NCI-H526 treated with DMSO at 0.1 percent for 48 hours (cell line): Measurements from ENCODE around the gene SUSD3.

ENCODE experiments used
- DNase-seq: peaks from one replicate; lab custom pipeline; 2025; lab: John Stamatoyannopoulos, UW

SUSD3 gene

DNA sequence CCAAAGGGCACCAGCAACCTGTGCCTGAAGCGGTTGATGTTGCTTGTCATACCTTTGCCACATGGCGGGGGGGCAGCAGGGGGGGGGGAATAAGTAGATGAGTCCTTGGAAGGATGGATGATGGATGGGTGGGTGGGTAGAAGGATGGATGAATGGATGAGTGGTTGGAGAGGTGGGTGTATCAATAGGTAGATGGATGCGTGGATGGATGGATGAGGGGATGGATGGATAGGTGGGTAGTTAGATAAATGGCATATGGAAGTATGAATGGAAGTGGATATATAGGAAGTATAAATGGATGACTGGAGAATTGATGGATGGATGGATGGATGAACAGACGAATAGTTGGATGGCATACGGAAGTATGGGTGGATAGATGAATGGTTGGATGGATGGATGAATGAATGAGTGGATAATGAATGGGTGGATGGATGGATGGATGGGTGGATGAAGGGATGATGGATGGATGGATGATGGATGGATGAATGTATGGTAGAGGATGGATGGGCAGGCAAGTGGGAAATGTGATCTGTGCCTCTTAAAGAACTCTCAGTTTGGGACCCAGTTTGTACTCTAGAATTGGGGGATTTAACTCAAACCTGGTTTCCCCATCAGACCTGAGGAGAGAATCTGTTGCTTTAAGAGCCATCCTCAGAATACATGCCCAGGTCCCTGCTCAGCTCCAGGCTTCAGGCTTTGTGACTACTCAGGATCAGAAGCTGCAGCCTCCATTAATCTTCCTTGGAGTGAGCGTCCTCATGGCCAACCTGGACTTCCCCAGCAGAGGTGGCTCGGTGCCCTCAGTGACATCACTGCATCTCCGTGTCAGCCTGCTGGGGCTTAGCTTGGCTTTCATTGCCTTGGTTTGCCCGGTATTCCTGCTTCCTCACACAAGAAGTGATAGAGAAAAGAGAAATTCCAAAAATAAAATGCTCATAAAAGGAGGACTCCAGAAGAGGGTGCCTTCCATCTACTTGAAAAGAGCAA, 27.6 kb upstream of the SUSD3 start:
- no peak for DNase-seq

DNA sequence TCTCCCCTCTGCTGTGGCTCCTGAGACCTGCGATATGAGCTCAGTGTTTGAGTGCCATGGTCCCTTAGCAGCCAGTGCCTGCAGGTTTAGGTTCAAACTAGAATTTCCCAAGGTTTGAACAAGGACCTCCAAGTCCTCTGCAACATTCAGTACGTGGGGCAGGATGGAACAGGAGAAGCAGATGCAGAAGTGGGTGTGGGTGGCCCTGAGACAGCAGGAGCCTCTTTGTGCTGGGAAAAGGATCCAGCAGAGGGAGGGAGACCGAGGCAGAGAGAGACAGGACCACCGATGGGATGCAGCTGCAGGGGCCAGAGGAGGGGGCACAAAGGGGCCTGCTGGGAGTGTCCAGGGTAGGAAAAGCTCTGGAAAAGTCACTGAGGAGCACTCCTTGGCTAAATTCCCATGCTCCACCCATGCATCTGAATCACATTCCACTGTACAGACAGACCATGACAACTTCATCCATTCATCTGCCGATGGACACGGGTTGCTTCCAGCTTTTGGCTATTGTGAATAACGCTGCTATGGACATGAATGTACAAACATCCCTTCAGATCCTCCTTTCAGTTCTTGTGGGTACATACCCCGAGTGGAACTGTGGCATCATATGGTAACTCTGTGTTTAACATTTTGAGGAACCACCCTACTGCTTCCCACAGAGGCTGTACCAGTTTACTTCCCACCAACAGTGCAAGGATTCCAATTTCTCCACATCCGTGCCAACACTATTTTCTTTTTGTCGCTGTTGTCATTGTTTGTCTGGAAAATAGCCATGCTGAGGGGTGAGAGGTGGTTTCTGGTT, 26.7 kb upstream of the SUSD3 start:
- DNase-seq, result no peak

DNA sequence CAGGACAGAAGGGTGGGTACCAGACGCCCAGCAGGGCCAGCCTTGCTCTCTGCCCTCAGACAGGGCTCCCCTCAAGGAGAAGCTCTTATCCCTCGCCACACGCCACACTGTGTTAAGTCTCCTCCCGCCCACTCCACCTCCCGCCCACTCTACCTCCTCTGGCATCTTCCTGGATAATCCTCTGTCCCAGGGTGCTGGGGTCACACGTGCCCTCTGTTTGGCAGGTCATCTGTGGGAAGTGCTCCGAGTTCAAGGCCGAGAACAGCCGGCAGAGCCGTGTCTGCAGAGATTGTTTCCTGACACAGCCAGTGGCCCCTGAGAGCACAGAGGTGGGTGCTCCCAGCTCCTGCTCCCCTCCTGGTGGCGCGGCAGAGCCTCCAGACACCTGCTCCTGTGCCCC, 26.0 kb upstream of the SUSD3 start:
- no peak for DNase-seq

DNA sequence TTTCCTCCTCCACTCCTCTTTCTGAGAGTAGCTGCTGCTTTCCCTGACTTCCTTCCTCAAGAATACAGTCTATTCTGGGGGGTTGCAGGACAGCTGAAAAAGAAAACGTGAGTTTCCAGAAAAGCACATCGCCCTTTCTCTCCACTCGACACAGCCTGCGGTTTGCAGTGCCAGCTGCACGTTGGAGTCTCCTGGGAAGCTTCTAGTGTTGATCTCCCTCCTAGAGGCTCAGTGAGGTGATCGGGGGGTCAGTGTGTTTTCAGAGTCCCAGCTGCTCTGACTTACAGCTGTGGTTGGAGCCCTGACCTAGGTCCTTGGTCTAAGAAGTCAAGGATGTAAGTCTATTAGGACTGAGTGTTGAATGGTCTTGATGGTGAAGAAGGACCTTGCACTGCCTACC, 25.0 kb upstream of the SUSD3 start:
- no peak for DNase-seq

DNA sequence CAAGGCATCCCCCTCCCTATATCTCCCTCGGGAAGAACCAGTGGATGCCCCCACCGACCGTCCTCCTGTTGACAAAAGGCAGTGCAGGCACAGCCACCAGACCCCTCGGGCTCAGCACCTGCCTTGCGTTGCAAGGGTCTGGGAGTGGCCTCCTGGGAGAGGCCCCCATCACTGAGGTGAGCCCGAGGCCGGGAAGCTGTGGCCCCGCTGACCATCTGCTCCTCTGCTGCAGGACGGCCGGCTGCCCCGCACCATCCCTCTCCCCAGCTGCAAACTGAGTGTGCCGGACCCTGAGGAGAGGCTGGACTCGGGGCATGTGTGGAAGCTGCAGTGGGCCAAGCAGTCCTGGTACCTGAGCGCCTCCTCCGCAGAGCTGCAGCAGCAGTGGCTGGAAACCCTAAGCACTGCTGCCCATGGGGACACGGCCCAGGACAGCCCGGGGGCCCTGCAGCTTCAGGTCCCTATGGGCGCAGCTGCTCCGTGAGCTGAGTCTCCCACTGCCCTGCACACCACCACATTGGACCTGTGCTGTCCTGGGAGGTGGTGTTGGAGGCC, 23.3 kb upstream of the SUSD3 start:
- no peak for DNase-seq

DNA sequence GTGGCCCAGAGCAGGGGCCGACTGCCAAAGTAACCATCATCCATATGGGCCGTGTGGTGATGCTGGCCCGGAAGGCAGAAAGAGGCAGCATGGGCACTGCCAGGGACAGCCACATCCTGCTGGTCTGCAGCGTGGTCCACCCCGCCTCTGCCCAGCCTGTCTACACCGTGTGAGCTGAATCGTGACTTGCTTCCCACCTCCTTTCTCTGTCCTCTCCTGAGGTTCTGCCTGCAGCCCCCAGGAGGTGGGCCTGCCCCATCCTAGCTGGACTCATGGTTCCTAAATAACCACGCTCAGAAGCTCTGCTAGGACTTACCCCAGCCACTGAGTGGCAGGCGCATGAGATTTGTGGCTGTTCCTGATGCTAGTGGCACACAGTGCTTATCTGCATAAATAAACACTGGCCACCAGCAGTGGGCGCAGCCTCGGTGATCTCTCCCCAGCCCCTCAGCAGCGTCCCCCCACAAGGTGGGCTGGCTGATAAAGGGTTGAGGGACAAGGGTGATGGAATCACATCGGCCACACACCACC, 22.6 kb upstream of the SUSD3 start:
- DNase-seq, result no peak

DNA sequence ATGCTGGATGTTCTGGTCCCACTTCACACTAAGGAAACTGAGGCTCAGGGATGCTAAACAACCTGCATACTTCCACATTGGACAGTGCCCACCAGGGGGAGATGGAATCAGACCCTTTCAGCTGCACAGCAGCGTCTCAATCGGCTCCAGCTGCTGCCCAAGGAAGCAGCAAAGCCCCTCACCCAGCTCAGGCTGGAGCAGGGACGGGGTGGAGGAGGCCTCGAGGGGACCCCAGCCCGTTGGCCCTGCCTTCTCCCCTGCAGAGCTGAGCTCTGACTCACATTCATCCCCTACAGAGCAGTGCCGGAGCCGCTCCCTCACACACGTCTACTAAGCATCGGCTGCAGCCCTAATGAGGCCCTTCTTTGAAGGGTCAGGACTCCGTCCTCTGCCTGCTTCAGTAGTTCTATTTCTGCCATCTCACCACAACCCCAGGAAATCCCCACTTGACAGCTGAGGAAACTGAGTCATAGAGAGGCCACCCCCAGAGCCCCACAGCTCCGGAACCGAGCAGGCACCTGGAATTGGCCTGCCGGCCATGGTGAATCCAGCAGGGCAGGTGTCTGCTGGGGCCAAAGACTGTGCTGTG, 21.5 kb upstream of the SUSD3 start:
- no peak for DNase-seq

DNA sequence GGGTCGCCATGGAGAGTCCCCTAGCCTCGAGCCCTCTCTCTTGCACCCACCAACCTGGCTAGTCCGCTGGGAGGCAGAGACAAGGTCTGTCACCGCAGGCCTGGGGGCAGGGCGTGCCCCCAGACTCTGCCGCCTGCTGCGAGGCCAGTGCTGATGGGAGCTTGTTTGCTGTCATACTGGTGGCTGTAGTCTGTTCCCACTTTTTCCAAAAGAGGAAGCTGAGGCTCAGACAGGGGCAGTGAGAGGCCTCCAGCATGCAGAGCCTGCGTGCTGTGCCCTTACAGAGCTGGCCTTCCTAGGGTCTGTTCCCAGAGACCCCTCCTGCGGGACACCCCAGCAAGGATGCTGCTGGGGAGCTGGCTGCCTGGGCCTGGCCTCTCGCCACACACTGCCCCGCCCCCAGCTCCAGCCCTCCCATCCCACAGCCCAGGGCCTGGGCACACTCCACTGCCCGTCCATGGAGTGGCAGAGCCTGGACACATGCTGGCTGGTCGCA, 21.0 kb upstream of the SUSD3 start:
- no peak for DNase-seq

DNA sequence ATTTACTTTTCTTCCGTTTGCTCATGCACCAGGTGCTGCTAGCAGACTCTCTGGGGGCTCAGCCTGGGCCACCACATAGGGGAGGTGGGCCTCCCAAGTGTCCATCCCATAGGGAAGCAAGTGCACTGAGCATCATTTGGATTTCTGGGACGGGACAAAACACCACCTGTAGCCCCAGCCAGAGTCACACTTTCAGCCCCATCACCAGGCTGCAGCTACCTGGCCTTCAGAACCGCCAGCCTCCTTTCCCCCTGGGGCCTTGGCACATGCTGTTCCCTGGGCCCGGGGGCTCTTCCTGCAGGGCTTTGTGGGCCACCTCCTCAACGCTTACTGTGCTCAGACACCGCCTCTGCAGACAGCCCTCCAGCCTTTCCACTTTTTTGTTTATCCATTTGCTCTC, 19.6 kb upstream of the SUSD3 start:
- DNase-seq, result no peak

DNA sequence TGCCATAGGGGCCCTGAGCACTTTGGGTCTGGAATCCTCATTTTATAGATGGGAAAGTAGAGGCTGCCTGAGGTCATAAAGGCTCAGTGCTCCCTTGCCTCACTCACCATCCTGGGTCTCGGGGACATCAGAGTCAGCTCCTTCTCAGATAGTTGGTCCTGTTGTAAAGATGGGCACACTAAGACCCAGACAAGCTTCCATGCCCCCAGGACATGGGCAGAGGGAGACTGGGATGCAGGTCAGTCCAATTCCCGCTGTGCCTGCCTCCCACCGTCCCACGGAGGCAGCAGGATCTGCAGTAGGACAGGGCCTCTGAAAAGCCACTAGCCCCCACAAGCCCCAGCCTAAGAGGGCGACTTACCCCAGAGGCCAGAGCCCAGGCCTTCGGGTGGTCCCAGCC, 19.0 kb upstream of the SUSD3 start:
- DNase-seq, result no peak

DNA sequence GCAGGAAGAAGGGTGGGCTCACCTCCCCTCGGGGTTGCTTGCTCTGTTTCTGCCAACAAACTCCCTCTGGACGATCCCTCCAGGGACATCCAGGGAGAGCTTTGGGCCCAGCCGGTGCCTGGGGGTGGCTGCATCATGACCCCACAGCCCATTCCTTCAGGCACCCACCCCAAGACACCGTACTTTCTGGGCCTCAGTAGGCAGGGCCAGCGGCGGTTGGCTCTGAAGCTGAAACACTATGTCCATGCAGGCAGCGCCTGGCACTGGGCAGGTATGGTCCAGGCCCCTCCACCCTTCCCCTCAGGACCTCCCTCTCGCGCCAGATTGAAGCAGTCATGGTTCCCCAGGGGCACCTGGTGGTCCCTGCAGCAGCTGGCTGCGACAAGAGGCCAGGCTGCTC, 18.5 kb upstream of the SUSD3 start:
- DNase-seq, result no peak

DNA sequence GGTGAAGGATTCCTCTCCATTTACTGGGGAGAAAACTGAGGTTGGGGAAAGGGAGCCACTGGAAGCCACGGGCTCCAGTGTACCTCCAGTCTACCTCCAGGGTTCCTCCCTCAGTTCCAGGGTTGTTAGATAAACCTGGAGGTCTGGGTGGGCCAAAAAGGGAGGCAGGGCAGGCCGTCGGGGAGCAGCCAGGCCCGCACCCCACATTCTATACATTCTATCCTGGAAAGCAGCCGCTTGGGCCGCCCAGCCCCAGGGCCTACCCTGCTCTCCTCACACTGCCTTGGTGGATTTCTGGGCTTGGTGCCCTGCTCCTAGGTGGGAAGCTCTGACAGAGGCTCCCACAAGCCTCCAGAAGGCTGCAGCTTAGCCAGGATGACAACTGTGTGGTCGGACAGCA, 18.1 kb upstream of the SUSD3 start:
- DNase-seq, result no peak

DNA sequence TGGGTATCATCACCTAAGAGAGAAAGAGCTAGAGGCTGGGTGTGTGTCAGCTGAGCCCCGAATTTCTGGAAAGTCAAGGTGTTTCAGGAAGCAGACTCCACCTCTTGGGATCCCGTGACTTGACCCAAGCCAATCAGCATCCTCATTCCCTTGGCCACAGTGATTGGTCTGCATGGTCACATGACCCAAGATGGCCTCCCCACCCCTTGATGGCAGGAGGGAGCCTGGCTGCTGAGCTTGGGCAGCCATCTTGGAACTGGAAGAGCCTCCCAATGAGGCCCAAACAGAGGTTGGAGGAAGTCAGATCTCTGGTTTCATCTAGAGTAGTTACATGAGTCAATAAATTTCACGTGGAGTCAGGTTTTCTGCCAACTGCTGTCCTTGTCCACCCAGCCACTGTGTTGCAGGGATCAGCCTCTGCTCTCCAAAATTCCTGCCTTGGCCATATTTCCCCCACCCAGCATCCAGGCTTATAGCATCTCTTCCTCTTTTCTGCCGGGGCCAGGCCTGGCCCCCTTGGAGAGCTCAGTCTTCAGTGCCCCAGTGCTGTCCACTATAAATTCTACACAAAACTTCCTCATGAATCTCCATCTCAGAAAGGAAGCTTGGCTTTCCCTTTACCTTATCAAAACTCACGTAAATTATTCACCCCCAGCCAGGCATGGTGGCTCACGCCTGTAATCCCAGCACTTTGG, 17.2 kb upstream of the SUSD3 start:
- DNase-seq, result no peak

DNA sequence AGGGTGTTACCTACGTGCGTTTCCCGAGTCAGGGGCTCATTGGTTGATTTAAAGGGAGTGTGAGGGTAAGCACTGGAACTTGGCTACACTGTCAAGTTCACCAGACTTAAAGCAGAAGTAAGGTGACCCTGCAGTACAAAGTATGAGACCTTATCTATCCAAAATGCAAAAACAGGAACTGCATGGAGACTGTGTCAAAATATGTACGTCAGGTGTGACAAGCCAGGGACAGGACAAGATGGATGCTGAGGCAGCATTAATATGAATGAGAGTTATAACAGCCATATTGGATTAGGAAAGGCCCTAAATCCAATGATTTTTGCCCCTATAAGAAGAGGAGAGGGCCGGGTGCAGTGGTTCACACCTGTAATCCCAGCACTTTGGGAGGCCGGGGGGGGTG, 15.4 kb upstream of the SUSD3 start:
- no peak for DNase-seq

DNA sequence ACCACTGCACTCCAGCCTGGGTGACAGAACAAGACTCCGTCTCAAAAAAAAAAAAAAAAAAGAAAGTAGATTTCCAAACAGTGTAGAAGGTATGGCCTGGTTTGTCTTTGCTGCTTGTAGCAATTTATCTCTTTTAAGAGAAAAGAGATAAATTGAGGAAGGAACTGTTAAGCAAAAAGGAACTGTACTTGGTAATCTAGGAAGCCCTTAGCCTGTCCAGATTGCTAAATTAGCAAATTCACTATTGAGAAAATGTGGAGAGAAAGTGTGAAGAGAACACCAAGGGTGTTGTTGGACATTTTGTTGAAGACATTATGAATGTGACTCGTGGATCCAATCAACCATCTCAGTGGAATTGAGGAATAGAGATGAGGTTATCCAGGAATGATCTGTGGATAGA, 13.0 kb upstream of the SUSD3 start:
- no peak for DNase-seq

DNA sequence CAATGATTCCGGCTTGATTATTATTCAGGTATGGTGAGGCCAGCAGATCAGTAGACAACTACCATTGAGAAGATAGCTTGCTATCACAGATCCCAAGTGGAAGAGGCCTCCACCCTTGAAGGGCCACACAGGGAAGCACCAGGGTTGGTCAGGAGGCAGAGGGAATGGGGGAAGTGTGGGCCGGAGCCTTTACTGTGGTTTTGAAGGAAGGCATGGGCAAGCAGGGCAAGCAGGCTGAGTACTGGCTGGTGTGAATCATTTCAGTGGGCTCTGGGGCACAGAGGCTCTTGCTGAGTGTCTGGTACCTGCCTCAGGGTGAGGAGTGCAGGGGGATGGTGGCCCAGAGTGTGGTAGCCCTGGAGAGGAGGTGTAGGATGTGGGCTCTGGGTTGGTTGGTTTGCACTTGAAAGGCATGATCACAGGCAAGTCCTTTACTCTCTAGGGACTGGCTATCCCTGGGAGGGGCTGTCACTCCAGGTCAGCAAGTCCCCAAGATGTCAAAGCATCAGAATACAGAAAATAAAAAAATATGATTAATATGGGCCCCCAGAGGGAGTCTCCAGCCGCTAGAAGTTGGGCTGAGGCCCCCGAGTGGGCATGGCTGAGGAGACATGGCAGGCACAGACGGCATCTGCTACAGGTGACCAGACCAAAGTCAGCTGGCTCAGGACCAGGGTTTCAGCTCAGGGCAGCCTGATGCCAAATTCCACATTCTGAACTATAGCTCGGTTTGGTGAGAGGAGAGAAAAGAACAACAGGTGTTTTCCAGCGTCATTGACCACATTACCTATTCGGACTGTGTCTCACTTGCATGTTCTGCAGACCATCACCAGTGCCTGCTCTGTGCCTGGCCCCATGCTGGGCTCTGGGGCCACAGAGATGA, 9.7 kb upstream of the SUSD3 start:
- no peak for DNase-seq

DNA sequence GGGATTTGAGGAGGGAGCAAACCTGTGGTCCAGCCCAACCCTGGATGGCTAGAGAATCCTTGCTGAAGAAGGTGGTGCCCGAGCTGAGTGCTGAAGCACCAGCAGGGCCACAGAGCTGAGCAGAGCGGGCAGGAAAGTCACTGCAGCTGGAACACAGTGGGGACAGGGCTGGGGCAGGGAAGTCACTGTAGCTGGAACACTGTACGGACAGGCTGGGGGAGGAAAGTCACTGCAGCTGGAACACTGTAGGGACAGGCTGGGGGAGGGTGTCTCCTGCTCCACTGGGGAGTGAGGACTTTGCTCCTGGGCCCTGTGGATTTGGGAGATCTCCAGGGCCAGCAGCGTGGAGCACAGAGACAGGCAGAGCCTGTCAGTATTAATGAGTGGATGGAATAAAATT, 9.0 kb upstream of the SUSD3 start:
- DNase-seq, result no peak

DNA sequence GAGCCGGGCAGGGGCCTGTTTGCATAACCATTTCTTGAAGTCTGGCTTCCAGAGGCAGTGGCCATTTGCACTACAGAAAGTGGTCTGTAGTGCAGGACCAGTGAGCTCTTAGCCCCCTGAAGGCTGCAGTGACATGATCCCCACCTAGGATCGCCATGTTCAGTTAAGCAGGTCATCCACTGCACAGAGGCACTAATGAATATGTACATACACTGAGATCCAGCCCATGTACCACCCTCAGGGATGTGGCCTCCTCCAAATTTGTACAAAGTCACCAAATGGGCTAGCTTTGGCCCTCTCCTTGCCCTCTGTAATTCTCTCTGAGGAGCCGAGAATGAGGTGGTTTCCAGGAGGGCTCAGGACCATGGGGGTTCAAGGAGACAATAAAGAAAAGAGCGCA, 8.3 kb upstream of the SUSD3 start:
- DNase-seq, result no peak

DNA sequence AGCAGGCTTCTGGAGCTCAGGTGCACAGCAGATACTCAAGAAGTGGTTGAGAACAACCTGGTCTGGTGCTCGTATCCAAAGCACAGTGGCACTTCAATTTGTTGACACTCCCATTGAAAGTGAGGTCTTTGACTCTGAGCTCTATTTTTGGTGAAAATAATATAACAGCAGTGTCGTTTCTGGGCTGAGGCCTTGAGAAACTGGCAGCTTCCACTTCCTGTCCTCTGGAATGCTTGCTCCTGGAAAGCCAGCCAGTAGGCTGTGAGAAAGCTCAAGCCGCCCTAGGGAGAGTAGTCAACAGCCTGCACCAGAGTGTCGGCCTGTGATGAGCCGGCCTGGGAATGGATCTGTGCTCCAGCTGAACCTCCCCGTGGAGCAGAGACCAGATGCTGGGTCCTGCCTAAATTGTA, 6.8 kb upstream of the SUSD3 start:
- DNase-seq, result no peak

DNA sequence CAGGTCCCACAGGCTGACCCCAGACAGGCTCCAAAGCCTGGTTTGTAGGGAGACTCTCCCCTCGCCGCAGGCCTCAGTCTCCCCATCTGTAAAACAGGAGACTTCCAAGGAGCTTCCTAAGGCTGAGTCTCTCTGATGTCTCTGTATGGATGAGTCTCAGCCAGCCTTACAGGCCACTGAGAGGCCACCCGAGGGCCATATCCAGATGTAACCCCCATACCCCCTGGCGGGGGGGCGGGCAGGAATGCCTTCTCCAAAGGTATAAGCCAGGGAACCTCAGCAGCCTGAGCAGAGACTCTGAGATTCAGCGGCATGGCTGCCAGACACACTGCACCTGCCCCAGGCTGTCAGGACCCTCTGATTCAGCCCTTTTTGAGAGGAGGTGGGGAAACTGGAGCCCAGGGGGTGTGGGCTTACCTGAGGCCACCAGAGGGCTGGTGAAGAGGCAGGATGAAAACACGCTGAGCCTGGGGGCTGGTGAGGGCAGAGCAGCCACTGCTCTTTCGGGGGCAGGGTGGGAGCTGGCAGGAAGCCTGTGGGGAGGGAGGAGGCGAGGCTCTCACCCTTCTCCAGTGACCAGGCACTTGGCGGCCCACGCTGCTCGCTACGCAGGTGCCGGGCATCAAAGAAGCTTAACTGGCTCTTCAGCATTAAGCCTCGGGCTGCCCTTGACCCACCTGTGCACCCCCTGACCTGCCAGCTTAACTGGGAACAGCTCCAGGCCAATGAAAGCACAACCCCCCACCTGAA, 5.5 kb upstream of the SUSD3 start:
- DNase-seq, result no peak
